HG03139 (cell line): ENCODE results near the gene SEPTIN2.
"Not testable (repeated sequence)": the region's sequence is repeated elsewhere in the genome, so short reads cannot be mapped to it uniquely, and the experiment has no call there.

Experiments
- ATAC-seq: cut with Tn5 transposase; IDR thresholded peaks from one replicate; pipeline ENCODE4 v1.9.1; 2021; ENCODE audit not compliant: unreplicated experiment

Gene SEPTIN2

GRCh38 chr2:241313543-241314095 lies 2.1 kb upstream of the SEPTIN2 start:
- no peak for ATAC-seq

GRCh38 chr2:241314226-241315092 lies 1.3 kb upstream of the SEPTIN2 start:
- ATAC-seq: no peak

- ATAC-seq: peak; percentile 65
Measured at GRCh38 chr2:241315093-241315878, 439 bp upstream of the SEPTIN2 start, which contains the start of gene HDLBP. TSS of gene HDLBP (minus strand) at chr2:241315672. CDS start at chr2:241266869, 48,803 bp downstream.

GRCh38 chr2:241316825-241317224 lies 1.1 kb downstream of the SEPTIN2 start:
- ATAC-seq: no peak

GRCh38 chr2:241317391-241317790 lies 1.7 kb downstream of the SEPTIN2 start:
- no peak for ATAC-seq

- not testable (repeated sequence) for ATAC-seq
Measured at GRCh38 chr2:241318830-241319229, 3.1 kb downstream of the SEPTIN2 start.

- ATAC-seq: no peak
Measured at GRCh38 chr2:241320394-241320793, 4.7 kb downstream of the SEPTIN2 start.

- no peak for ATAC-seq
Measured at GRCh38 chr2:241321033-241321432, 5.3 kb downstream of the SEPTIN2 start.

GRCh38 chr2:241321886-241322285 lies 6.2 kb downstream of the SEPTIN2 start:
- no peak for ATAC-seq

- no peak for ATAC-seq
Measured at GRCh38 chr2:241323778-241324177, 8.1 kb downstream of the SEPTIN2 start.

GRCh38 chr2:241324775-241325174 lies 9.1 kb downstream of the SEPTIN2 start:
- no peak for ATAC-seq

GRCh38 chr2:241325257-241325656 lies 9.5 kb downstream of the SEPTIN2 start:
- no peak for ATAC-seq

- no peak for ATAC-seq
Measured at GRCh38 chr2:241329669-241330615, 14.2 kb downstream of the SEPTIN2 start.

GRCh38 chr2:241330616-241330981 lies 14.9 kb downstream of the SEPTIN2 start:
- no peak for ATAC-seq

GRCh38 chr2:241334813-241335212 lies 19.1 kb downstream of the SEPTIN2 start:
- no peak for ATAC-seq

- no peak for ATAC-seq
Measured at GRCh38 chr2:241339839-241340630, 24.3 kb downstream of the SEPTIN2 start.

- no peak for ATAC-seq
Measured at GRCh38 chr2:241340631-241341163, 25.0 kb downstream of the SEPTIN2 start.

- ATAC-seq: no peak
Measured at GRCh38 chr2:241344925-241345651, 29.4 kb downstream of the SEPTIN2 start.

- ATAC-seq: no peak
Measured at GRCh38 chr2:241349941-241350340, 34.2 kb downstream of the SEPTIN2 start.
